Measurements from ENCODE around the gene ITFG2. TPM values are rescaled to one million over a fixed set of nuclear protein-coding genes. Genes with fewer than 3 reads are reported as not detected.

The ITFG2 gene
- total RNA-seq, 1 experiment from 2014 or later, result 28.1 TPM

DNA sequence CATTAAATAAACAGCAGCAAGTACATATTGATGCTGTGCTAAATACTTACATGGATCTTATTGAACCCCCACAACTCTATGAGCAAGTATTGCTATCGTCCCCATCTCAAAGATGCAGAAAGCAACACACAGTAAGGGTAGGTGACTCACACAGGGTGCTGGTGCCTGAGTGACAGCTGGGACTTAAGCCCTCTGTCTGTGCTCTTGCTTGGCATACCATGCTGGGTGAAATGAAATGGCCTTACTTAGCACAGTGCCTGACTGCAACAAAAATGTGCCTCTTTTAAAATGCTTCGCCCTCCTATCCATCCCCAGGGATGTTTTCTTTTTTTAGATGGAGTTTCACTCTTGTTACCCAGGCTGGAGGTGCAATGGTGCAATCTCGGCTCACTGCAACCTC, 43.6 kb downstream of the ITFG2 start:
- DNase-seq (ENCODE audit: unreplicated experiment), result no peak
- H3K36me3 Mint-ChIP-seq (ENCODE audit: insufficient read depth, unreplicated experiment), result peaks cover 10% of the 10 kb centered on the region
- CTCF ChIA-PET, result interaction anchor here (0.6 kb wide), 2 partner anchors 17 to 34 kb away, joined by 4 read pairs; no protein-coding TSS in a partner anchor

GRCh38 chr12:2857021-2857431, 44.6 kb downstream of the ITFG2 start, which contains the start of gene TEX52:
TSS of gene TEX52 (minus strand) at chr12:2857039. CDS start at chr12:2857026, 13 bp downstream.
- H3K27me3 Mint-ChIP-seq (ENCODE audit: insufficient read depth, unreplicated experiment), result no peaks in the 10 kb centered on the region
- no peaks in the 10 kb centered on the region for H3K4me1 Mint-ChIP-seq (ENCODE audit: insufficient read depth, unreplicated experiment)
- ChIA-PET POLR2A (interaction anchor here (0.7 kb wide), 1 partner anchor 33 kb away, joined by 3 read pairs; no protein-coding TSS in a partner anchor), CTCF (no interaction called here)
- no peak within 1 kb of the TSS for H3K4me3 Mint-ChIP-seq (ENCODE audit: unreplicated experiment)
- BruUV-seq (replicated peaks), result no TSS peak
- no peak for DNase-seq (ENCODE audit: unreplicated experiment)
- no peak within 1 kb of the TSS for H3K27ac Mint-ChIP-seq (ENCODE audit: low read depth, unreplicated experiment)
- H3K9me3 Mint-ChIP-seq (ENCODE audit: unreplicated experiment), result no peaks in the 10 kb centered on the region
- intact Hi-C loops (cut with micrococcal nuclease), result loop anchor here (10.0 kb wide), 1 partner anchor 178 kb away; no protein-coding TSS in a partner anchor
- TF ChIP-seq, protein P1, sequence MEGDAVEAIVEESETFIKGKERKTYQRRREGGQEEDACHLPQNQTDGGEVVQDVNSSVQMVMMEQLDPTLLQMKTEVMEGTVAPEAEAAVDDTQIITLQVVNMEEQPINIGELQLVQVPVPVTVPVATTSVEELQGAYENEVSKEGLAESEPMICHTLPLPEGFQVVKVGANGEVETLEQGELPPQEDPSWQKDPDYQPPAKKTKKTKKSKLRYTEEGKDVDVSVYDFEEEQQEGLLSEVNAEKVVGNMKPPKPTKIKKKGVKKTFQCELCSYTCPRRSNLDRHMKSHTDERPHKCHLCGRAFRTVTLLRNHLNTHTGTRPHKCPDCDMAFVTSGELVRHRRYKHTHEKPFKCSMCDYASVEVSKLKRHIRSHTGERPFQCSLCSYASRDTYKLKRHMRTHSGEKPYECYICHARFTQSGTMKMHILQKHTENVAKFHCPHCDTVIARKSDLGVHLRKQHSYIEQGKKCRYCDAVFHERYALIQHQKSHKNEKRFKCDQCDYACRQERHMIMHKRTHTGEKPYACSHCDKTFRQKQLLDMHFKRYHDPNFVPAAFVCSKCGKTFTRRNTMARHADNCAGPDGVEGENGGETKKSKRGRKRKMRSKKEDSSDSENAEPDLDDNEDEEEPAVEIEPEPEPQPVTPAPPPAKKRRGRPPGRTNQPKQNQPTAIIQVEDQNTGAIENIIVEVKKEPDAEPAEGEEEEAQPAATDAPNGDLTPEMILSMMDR (IDR thresholded peaks at IDR 0.05; ENCODE audit: unreplicated experiment), result no peak
- peaks cover 16% of the 10 kb centered on the region for H3K36me3 Mint-ChIP-seq (ENCODE audit: insufficient read depth, unreplicated experiment)

More for the DNA sequence above, 43.6 kb downstream of the ITFG2 start:
- intact Hi-C loops (cut with micrococcal nuclease), result loop anchor here (10.0 kb wide), 1 partner anchor 179 kb away; no protein-coding TSS in a partner anchor
- Mint-ChIP-seq H3K4me3 (ENCODE audit: unreplicated experiment) (no peak overlapping the region), H3K9me3 (ENCODE audit: unreplicated experiment) (no peaks in the 10 kb centered on the region), H3K27ac (ENCODE audit: low read depth, unreplicated experiment) (no peak overlapping the region), H3K27me3 (ENCODE audit: insufficient read depth, unreplicated experiment) (no peaks in the 10 kb centered on the region), H3K4me1 (ENCODE audit: insufficient read depth, unreplicated experiment) (no peaks in the 10 kb centered on the region)
- BruUV-seq (replicated peaks), result no TSS peak
- TF ChIP-seq, protein P1 (IDR thresholded peaks at IDR 0.05; ENCODE audit: unreplicated experiment), result no peak
- POLR2A ChIA-PET, result no interaction called here

DNA sequence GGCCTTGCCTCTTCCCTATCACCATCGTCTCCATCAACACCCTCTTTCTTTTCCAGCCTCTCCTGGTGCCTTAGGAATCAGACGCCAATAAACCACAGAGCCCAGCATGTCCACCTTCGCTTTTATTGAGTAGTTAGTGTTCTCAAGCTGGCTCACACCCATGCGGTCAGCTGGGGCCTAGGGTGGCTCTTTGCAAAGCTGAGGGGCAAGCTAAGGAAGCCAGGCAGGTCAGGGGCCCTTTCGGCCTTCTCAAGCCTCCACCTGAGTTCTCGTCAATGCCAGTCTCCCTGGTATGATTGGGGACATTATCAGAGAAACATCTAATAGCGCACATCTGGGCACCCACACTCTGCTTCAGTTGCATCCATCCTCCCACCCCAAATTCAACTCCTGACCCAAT, 45.1 kb downstream of the ITFG2 start:
- H3K27ac Mint-ChIP-seq (ENCODE audit: low read depth, unreplicated experiment), result no peak overlapping the region
- H3K9me3 Mint-ChIP-seq (ENCODE audit: unreplicated experiment), result no peaks in the 10 kb centered on the region
- no peak overlapping the region for H3K4me3 Mint-ChIP-seq (ENCODE audit: unreplicated experiment)
- CTCF ChIA-PET, result no interaction called here
- no peak for DNase-seq (ENCODE audit: unreplicated experiment)
- no TSS peak for BruUV-seq (replicated peaks)
- intact Hi-C loops (cut with micrococcal nuclease), result loop anchor here (10.0 kb wide), 1 partner anchor 177 kb away; no protein-coding TSS in a partner anchor
- no peaks in the 10 kb centered on the region for H3K4me1 Mint-ChIP-seq (ENCODE audit: insufficient read depth, unreplicated experiment)
- peaks cover 21% of the 10 kb centered on the region for H3K36me3 Mint-ChIP-seq (ENCODE audit: insufficient read depth, unreplicated experiment)
- no peaks in the 10 kb centered on the region for H3K27me3 Mint-ChIP-seq (ENCODE audit: insufficient read depth, unreplicated experiment)
- TF ChIP-seq, protein P1 (IDR thresholded peaks at IDR 0.05; ENCODE audit: unreplicated experiment), result no peak
- POLR2A ChIA-PET, result interaction anchor here (0.7 to 1.1 kb wide), 3 partner anchors 10 to 44 kb away, joined by 3 read pairs; no protein-coding TSS in a partner anchor

GRCh38 chr12:2858334-2858733, 45.9 kb downstream of the ITFG2 start:
- POLR2A ChIA-PET, result interaction anchor here (1.0 to 1.1 kb wide), 2 partner anchors 9 to 44 kb away, joined by 3 read pairs; no protein-coding TSS in a partner anchor
- intact Hi-C loops (cut with micrococcal nuclease), result loop anchor here (10.0 kb wide), 1 partner anchor 176 kb away; no protein-coding TSS in a partner anchor
- CTCF ChIA-PET, result interaction anchor here (0.8 kb wide), 1 partner anchor 75 kb away, joined by 3 read pairs; no protein-coding TSS in a partner anchor
- BruUV-seq (replicated peaks), result no TSS peak
- Mint-ChIP-seq H3K27me3 (ENCODE audit: insufficient read depth, unreplicated experiment) (no peaks in the 10 kb centered on the region), H3K9me3 (ENCODE audit: unreplicated experiment) (no peaks in the 10 kb centered on the region), H3K36me3 (ENCODE audit: insufficient read depth, unreplicated experiment) (peaks cover 24% of the 10 kb centered on the region), H3K4me1 (ENCODE audit: insufficient read depth, unreplicated experiment) (no peaks in the 10 kb centered on the region), H3K27ac (ENCODE audit: low read depth, unreplicated experiment) (no peak overlapping the region), H3K4me3 (ENCODE audit: unreplicated experiment) (no peak overlapping the region)
- DNase-seq (ENCODE audit: unreplicated experiment), result no peak
- TF ChIP-seq, protein P1 (IDR thresholded peaks at IDR 0.05; ENCODE audit: unreplicated experiment), result no peak
